Measurements from ENCODE around the gene PEF1.
"Not testable (repeated sequence)": the region's sequence is repeated elsewhere in the genome, so short reads cannot be mapped to it uniquely, and the experiment has no call there.

PEF1 gene

GRCh38 chr1:31587720-31588423 lies 56.8 kb downstream of the PEF1 start:
- H3K27ac ChIP-seq = no peak overlapping the region
- TF ChIP-seq ZFX (IDR thresholded peaks at IDR 0.05; ENCODE audit: borderline replicate concordance) = no peak
- TF ChIP-seq CTCF (IDR thresholded peaks at IDR 0.05) = peak; percentile 88

GRCh38 chr1:31587328-31587699 lies 57.4 kb downstream of the PEF1 start:
- H3K27ac ChIP-seq = not testable (repeated sequence)

GRCh38 chr1:31586376-31587327 lies 58.0 kb downstream of the PEF1 start:
- H3K27ac ChIP-seq = no peak overlapping the region
- TF ChIP-seq CTCF (IDR thresholded peaks at IDR 0.05) (no peak), ZFX (IDR thresholded peaks at IDR 0.05; ENCODE audit: borderline replicate concordance) (no peak)

GRCh38 chr1:31585736-31586365 lies 58.8 kb downstream of the PEF1 start:
- TF ChIP-seq CTCF (IDR thresholded peaks at IDR 0.05) (no peak), ZFX (IDR thresholded peaks at IDR 0.05; ENCODE audit: borderline replicate concordance) (no peak)
- no peak overlapping the region for H3K27ac ChIP-seq

GRCh38 chr1:31584869-31585735 lies 59.6 kb downstream of the PEF1 start:
- peak overlapping the region; percentile 56; the same call in 1 of the 2 replicates for H3K27ac ChIP-seq
- no peak for TF ChIP-seq CTCF (IDR thresholded peaks at IDR 0.05)
- no peak for TF ChIP-seq ZFX (IDR thresholded peaks at IDR 0.05; ENCODE audit: borderline replicate concordance)

GRCh38 chr1:31583995-31584868 lies 60.4 kb downstream of the PEF1 start:
- no peak for TF ChIP-seq ZFX (IDR thresholded peaks at IDR 0.05; ENCODE audit: borderline replicate concordance)
- no peak for TF ChIP-seq CTCF (IDR thresholded peaks at IDR 0.05)
- peak overlapping the region; percentile 56 for H3K27ac ChIP-seq

Measured in 22Rv1 (cell line).